Stimulated activated CD4-positive, alpha-beta T cell treated with anti-CD3 and anti-CD28 coated beads, Interleukin-2, amount 100 ng/mL, for 24 hours (primary cell): ENCODE data around the gene MPST.
"Not testable (repeated sequence)": the region's sequence is repeated elsewhere in the genome, so short reads cannot be mapped to it uniquely, and the experiment has no call there.

Experiments used
- DNase-seq, 2 donors: peaks; one replicate each; pipeline ENCODE4 v3.0.0-alpha.2; 2020

The MPST gene

DNA sequence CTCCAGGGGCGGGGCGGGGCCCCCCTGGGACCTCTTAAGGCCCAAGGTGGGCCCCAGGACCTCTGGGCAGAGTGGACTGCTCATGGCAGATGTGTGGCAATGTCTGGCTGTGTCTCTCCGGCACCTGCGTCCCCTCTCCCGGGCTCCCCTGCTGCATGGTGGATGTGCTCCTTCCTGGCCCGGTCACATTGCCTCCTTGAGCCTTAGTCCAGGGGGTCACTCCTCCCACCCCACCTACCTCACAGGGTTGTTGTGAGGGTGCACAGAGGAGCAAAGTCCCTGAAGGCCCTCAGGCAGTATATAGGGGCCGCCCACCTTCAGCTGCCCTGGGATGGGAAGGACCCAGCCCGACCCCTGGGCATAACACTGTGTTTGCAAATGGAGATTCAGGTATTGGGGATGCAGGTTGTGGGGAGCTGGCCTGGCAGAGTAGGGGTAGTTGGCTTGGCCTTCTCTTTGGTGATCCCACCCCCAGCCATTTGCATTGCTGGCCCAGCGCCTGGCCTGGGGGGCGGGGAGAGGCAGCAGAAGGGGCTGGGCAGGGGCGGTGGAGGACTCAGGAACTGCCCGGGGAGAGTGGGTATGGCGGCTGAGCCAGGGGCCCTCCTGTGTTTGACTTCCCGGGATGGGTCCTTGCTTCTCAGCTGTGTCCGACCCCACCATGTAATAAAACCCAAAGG lies 43.3 kb downstream of the MPST start:
- no peak for DNase-seq

DNA sequence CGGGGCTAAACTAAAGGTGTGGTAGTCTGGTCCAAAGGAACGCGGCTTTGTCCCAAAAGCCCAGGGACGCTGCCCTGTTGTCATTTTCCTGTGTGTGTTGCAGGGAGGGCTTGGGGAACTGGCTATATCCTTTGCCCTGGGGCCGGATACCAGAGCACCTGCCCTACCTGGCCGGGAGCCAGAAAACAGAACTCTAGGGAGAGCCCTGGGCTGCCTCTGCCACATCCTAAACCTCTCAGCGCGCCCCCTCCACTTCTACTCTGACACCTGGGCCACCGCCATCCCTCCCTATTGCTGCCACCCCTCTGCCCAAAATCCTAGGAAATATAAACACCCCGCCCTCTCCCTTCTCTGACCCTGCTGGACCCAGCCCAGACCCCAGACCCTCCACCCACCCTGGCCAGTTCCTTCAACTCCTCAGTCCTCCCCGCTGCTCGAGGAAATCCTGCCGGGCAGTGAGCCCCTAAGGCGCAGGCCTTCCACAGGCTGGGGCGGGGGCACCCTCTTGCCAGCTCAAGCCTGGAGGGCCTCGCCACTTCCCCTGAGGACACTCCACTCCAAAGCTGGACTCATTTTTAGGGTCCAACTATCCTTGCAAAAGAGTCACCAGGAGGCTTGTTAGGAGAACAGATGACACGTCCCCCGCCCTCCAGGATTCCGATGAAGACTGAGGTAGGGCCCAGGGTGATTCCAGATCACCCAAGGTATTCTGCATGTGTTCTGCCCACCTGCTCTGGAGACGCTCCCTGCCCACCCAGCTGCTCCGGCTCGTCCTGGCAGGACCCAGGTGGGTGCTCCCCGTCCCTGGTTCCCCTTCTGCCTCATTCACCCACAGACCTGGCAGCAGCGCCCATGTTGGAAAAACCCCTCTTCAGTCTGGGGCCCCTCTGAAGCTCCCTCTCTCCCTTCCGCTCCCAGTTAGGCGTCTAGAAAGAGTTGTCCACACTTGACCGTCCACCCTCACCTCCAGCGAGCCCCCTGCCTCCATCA lies 44.2 kb downstream of the MPST start:
- DNase-seq = no peak

DNA sequence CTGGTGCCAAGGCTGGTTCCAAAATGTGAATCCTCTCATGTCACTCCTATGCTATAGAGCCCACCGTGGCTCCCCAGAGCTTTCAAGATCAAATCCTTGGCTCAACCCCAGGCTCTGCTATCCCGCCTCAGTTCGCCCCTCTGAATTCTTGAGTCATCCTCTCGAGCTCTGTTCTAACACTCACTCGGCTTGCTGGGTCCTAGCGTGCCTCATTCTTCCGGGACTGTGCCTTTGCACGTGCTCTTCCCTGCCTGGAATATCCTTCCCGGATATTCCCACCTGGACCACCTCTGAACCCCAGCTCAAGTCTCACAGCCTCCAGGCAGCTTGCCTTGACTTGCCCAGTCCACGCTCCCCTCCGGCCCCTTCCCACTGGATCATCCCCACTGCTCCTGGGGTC lies 45.0 kb downstream of the MPST start:
- DNase-seq = no peak

DNA sequence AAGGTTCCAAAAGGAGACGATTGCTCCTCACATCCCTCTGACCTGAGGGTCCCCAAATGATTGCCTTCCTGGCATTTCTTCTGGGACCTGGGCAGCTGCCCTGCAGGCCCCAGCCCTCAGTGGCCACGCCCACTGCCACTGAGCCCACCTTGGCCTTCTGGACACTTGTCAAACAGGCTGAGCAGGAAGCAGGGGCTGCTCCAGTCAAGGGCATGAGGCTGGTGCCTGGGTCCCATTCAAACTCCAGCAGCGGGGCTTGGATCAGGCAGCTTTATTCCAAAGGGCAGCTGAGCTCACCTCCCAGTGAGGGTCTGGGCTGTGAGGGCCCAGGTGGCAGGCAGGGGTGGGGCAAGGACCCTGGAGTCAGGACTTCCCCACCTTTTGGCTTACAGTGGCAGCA lies 45.6 kb downstream of the MPST start:
- no peak for DNase-seq

DNA sequence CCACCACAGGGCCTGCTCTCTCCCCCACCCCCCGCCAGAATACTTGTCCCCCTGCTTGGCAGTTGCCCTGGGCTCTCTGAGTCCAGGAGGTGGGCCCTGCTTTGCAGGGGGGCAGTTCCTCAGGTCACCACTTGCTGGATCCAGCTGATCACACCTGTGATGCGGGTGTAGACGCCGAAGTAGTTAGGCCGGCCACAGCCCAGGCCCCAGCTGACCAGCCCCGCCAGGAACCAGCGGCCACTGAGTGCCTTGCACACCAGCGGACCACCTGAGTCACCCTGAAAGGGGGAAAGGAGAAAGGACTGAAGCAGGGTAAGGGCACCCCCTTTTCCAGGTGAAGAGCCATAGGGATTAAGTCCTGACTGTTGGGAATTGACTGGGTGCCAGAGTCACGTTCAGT lies 46.4 kb downstream of the MPST start:
- no peak for DNase-seq

DNA sequence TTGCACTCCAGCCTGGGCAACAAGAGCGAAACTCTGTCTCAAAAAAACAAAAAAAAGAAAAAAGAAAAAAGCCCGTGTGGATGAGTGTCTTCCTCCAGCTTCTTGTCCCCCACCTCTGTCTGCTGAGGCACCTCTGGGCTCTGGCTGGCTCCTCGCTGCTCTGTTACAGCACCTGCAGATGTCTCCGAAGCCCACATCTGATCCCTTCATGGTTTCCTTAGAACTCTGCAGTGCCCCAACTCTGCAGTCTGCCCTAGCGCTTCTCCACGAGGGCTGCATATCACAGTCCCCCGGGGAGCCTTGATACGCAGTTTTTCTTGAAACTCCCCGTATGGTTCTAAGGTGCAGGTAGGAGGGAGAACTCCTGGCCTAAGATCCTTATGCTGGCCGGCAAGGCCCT lies 47.9 kb downstream of the MPST start:
- DNase-seq = no peak

DNA sequence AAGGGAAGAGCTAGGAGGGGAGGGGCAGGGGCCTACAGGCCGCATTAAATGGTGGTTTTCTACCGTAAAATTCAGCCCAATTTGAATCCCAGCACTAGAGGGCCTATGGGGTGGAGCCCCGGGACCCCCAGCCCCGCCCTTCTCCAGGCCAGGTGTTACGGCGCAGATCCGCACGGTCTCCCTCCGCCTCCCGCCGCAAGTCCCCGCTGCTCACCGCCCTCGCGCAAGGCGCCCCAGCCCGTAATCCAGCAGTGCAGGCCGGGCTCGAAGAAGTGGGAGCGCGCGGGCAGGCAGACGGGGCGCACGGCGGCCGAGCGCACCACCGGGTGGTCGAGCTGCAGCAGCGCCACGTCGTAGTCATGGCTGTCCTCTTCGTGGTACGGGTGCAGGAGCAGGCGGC lies 49.3 kb downstream of the MPST start:
- DNase-seq = no peak

DNA sequence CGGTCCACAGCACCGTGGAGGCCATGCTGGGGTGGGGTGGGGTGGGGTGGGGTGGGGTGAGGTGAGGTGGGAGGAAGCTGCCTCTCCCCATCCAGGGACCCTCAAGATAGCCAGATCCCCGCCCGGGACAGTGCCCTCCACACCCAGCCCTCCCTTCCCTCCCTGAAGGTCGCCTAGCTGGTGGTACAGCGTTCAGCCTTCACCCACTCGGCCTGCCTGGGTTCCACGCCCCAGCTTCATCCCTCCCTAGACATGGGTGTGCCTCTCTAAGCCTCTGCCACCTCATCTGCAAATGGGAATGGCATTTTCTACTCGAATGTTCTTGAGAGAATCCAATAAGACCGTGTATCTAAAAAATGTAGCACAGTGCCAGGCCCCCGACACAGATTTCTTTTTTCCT lies 49.8 kb downstream of the MPST start:
- no peak for DNase-seq

DNA sequence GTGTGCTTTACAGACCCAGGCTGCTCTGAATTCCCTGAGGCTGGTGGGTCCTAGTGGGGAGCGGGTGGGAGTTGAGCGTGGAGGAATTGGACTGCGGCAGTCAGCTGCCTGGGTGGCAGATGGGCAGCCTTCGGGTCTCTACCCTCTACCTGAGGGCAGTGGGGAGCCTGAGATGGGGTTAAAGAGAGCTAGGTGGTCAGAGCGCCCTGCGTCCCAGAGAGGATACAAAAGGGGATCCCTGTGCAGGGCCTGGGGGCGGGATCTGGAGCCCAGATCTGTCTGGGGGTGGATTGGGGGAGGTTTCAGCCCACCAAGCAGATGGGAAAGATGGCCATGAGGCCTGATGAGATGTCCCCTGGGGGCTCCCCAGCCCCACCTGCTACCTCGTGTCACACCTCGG lies 50.2 kb downstream of the MPST start:
- no peak for DNase-seq

DNA sequence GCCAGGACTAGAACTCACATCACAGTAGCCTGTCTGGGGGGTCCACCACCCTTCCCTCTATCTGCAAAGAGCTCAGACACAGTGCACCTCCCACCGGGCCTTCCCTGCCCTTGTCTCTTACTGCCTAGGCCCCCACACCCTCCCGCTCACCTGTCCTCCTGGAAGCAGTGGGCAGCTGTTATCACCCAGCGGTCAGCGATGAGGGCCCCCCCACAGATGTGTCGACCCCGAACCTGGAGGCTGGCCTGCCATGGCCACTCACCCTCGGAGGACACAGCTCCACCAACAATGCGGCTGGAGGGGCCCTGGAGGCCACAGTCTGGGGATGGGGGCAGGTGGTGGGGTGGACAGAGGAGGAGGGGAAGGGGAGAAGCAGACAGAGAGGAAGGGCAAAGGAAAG lies 50.8 kb downstream of the MPST start:
- DNase-seq = no peak

DNA sequence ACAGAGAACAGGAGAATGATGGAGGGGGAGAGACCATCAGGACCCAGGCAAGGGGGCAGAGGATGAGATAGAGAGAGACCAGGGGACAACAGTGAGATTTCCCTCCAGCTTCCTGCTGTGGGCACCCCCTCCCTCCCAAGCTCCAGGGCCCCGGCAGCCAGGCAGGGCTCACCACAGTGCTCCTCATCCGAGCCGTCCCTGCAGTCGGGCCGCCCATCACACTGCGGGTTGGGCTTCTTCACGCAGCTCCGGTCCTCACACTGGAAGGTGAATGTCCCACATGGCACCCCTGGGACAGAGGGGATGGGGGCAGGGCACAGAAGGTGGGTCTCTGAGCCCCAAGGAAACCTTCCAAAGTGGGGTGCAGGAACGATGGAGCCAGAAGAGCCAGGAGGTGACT lies 51.2 kb downstream of the MPST start:
- DNase-seq = no peak

DNA sequence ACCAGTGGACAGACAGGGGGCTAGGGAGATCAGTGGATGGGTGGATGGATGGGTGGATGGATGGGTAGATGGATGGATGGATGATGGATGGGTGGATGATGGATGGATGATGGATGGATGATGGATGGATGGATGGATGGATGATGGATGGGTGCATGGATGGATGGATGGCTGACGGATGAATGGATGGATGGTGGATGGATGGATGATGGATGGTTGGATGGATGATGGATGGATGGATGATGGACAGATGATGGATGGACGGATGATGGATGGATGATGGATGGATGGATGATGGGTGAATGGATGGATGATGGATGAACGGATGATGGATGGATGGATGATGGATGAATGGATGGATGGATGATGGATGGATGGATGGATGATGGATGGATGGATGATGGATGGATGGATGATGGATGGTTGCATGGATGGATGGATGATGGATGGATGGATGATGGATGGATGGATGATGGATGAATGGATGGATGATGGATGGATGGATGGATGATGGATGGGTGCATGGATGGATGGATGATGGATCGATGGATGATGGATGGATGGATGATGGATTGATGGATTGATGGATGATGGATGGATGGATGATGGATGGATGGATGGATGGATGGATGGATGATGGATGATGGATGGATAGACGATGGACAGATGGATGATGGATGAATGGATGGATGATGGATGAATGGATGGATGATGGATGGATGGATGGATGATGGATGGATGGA lies 52.5 kb downstream of the MPST start:
- DNase-seq = not testable (repeated sequence)

DNA sequence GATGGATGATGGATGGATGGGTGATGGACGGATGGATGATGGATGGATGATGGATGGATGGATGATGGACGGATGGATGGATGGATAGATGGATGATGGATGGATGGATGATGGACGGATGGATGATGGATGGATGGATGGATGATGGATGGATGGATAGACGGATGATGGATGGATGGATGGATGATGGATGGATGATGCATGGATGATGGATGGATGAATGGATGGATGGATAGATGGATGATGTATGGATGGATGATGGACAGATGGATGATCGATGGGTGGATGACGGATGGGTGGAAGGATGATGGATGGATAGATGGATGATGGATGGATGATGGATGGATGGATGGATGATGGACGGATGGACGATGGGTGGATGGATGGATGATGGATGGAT lies 53.1 kb downstream of the MPST start:
- DNase-seq = no peak

DNA sequence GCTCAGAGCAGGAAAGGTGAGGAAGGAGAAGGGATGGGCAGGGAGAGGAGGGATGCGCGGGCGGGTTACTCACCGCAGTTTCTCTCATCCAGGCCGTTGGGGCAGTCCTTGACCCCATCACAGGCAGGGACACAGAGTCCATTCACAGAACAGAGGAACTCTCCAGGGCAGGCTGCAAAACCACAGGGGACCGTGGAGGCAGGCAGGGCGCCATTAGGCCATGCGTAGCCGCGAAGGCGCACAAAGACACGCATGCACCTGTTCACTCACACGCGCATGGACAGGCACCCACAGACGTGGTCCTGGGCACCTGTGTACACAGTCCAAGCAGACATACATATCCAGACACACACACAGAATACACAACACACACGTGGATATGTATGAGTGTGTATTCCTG lies 55.0 kb downstream of the MPST start:
- no peak for DNase-seq

DNA sequence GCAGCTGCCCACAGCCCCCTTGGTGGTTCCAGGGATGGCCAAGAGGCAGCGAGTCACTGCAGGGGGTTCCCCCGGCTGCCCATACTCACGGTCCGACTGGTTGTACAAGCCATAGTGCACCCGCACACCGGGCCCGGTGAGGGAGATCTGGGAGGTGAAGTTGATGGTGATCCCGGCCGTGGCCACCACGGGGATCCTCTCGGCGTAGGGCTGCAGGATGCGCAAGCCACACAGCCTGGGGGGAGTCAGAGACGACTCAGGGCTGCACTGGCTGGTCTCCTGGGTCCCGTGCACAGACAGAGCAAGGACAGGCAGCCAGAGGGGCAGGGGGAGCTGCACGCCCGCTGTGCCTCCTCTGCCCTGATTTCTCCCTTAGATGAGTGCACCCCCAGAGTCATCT lies 55.5 kb downstream of the MPST start:
- DNase-seq = no peak

DNA sequence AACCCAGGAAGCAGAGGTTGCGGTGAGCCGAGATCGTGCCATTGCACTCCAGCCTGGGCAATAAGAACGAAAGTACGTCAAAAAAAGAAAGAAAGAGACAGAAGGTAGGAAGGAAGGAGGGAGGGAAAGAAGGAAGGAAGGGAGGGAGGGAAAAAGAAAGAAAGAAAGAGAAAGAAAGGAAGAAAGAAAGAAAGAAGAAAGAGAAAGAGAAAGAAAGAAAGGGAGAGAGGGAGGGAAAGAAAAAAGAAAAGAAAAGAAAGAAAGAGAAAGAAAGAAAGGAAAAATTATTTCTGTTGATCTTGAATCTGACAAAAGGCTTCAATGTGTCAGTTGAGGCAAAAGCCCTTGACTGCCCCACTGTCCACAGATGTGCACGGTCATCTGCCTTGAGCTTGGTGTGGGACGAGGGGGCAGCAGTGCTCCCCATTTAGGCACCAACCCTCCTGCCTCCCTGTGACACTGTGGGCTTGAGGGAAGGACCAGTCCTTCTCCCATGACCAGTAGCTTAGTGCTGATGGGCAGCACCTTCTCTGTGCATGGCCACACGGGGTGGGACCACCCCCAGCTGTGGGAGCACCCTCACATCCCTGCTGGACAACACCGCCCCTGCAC lies 56.4 kb downstream of the MPST start:
- no peak for DNase-seq

DNA sequence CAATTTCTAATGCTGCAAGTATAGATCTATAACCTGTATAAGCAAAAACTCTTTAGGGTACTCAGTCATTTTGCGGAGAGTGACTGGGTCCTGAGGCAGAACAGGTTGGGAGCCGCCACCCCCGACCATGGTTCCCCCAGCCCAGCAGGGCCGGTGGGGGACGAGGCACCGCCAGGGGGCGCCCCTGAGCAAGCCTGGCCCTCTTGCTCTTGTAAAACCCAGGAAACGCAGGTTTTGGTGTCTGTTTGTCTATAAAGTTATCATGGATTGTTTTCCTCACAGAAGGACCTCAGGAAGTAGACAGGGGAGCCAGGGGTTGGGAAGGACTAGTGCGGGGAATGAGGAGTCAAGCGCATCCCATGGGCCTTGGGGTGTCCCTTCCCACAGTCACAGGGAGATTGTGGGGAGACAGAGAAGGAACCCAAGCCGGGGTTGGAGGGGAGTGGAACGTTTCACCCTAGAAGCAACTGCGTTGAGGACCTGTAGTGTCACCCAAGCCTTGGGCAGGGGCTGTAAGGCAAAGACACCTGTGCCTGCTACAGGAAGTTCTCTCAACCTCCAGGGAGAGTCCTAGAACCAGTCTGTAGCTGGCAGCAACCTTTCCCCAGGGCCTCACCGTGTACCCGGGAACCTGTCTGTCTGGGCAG lies 58.4 kb downstream of the MPST start:
- peak; percentile 92 to 93 for DNase-seq

DNA sequence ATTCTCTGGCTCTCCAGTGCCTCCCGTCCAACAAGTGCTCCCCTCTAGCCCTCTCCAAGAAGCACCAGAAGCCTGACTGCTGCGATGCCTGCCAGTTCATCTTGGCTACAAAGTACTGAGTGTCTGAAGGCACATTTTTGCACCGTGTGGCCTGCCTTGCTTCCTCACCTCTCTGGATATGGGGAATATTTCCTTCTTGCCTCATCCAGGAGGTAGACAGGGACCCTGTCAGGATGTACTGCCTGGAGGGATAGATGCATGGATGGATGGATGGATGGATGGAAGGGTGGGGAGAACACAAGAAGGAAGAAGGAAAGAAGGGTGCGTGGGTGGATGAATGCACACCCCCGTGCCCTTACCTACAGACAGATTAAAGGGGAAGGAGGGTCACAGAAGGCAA lies 59.6 kb downstream of the MPST start:
- no peak for DNase-seq
